T-helper 2 cell treated with Interferon-gamma antibody and Interleukin-4, amounts not matched to agents 100 ng/mL and 5 ng/mL, for 36 hours (primary cell): Measurements from ENCODE around the gene ST8SIA4. TPM values are rescaled to one million over a fixed set of nuclear protein-coding genes. Genes with fewer than 3 reads are reported as not detected.

Source experiments
- intact Hi-C: fragments of 100-400 bp; cut with micrococcal nuclease; formaldehyde crosslinking; loops from one replicate; pipeline ENCODE4 v1.15.1; 2023
- total RNA-seq: library from RNA; stranded (reverse); gene quantifications from 2 replicates; pipeline ENCODE4 v1.2.3, GENCODE V29; 2022

Gene ST8SIA4
- total RNA-seq, 1 donor from 2014 or later: 73.8 TPM

DNA sequence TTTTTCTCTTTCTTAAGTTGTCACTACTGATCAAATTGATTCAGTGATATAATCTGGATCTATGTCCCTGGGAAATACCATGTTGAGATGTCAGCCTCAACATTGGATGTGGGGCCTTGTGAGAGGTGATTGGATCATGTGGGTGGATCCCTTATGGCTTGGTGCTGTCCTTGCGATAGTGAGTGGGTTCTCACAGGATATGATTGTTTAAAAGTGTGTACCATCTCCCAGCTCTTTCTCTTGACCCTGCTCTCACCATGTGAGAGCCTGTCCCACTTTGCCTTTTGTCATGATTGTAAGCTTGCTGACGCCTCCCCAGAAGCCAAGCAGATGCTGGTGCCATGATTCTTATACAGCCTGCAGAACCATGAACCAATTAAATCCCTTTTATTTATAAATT, 68.6 kb downstream of the ST8SIA4 start:
- intact Hi-C loops: no loop called here

DNA sequence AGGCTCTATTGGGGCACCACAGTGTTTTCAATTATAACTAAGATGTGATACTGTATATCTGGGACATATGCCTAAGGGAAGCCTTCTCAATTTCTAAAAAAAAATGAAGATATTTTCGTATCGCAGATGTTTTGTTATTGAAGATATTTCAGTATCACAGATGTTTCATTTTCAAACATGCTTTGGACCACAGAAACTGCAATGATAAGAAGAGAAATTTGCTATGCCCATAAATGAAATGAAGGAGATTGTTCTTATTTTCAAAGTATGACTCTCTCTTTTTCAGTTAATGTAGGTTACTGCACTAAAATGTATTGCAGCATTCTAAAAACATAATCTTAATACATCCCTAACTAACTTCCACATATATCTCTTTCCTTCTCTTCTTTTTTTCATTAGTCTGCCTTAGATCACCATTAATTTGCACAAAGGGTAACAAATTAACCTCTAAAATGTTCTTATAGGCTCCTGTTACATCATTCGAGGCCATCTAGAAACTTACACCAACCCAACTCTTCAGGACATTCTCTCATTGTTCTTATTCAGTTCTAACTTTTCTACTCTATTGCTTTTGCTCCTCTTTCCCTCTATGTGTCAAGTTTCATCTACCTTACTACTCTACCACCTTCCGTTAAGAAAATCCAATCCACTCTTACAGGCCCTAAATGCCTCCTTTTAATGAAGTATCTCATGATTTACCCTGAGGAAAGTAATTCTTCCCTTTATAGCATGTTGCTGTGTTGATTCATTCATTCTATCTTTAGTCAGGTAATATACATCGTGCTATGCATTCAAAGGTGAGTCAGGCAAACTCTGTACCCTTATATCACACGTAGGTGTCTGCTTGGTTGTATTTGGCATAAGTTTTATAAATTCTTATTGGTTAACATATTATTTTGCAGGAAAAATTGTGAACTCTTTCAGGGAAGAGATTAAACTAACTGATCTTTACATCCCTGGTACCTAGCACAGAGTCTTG, 70.5 kb downstream of the ST8SIA4 start:
- intact Hi-C loops: no loop called here

- intact Hi-C loops: no loop called here
These were observed 74.2 kb downstream of the ST8SIA4 start for GRCh38 chr5:100828898-100829356.

GRCh38 chr5:100828071-100828897, 74.8 kb downstream of the ST8SIA4 start:
- intact Hi-C loops: no loop called here

- intact Hi-C loops: no loop called here
These were observed 75.6 kb downstream of the ST8SIA4 start for GRCh38 chr5:100827481-100827889.

GRCh38 chr5:100826133-100826532, 76.9 kb downstream of the ST8SIA4 start:
- intact Hi-C loops: no loop called here

GRCh38 chr5:100824635-100825034, 78.4 kb downstream of the ST8SIA4 start:
- intact Hi-C loops: no loop called here

DNA sequence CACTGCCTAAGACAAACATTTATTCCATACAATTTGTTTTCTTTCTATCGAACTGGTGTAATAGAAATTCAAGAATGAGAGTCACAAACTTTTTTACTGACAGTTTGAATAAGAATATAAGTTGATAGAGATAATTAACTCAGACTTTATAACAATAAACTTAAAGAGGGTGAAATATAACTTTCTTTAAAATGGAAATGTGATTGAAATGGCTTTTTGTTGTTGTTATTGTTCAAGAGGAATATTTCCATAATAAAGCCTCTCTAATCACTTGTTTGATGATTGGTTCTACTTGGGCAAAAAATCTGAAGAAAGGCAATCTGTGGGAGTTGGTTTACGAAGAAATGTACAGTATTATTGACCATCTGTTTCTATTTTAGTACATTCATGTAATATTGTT, 79.3 kb downstream of the ST8SIA4 start:
- intact Hi-C loops: no loop called here

DNA sequence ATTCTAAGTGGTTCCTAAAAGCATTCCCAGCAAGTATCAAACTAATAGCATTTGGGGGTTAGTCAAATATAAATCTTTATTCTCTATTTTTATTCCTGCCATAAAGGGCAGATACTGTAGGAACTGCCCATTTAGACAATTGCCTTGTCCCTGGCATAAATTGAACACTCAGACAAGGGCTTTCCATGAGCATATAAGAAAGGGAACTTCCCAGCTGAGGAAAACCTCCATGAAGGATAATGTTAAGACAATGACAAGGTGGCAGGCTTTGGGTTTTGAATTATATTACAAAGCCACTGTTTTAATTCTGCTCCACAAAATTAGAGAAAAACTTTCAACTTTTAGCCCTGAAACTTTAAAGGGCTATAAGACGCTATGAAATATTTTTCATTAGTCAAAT, 81.3 kb downstream of the ST8SIA4 start:
- intact Hi-C loops: no loop called here

DNA sequence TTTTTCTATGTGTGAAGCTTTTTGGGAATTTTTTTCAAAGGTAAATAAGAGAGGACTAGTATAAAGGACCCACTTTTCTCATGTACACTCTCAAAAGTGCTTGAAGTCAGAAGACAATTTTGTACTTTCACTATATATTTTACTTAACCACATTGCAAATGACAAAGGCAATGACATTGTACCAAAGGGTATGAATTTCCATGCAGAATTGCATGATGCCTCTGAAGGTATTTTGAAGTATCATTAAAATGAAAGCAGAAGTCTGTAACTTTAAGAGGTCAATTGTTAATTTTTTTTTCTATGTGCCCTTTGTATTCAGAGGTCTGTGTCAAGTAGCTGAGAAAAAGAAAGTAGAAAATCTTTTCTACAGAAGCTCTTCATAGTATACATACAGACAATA, 84.7 kb downstream of the ST8SIA4 start:
- intact Hi-C loops: no loop called here

DNA sequence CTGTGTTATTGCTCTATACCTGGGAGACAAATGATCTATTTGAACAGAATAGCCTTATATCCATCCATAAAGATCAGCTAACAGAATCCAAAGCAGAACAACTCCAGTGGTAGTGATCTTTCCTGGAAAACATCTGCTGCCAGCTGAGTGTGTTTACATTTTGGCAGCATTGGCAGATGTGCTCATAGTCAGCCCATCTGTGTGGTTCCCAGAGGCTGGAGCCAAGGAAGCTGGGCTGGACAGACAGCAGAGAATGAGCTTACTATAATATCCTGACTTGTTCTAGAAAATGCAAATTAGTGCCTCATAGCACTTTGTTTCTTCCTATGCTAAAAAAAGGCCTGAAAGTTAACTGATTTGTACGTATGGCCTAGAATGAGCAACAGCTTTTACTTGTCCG, 99.7 kb downstream of the ST8SIA4 start:
- intact Hi-C loops: no loop called here

DNA sequence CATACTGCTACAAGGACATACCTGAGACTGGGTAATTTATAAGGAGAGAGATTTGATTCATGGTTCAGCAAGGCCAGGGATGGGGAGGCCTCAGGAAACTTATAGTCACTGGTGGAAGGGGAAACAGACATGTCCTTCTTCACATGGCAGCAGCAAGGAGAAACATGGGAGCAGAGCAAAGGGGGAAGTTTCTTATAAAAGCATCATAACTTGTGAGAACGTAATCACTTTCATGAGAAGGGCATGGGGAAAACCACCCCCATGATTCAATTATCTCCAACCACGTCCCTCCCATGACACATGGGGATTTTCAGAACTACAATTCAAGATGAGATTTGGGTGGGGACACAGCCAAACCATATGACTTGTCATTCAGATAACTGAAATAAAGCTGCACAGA, 100.9 kb downstream of the ST8SIA4 start:
- intact Hi-C loops: no loop called here

DNA sequence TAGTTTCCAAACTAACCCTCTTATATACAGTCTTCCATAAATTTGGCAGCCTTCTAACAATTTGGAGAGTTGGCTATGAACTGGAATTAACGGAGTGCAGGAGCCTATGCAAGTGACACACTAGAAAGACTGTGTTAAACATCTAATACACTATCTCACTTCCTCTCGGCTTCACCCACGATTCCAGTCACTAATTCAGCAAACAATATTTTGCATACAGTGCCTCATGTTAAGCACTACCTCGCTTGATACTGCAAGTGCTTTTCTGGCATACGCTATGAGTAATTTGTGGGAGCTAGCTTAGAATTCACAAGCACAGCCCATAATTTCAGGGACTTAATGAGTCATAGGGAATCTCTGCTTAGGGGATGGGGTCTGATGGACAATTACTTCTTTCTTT, 102.5 kb downstream of the ST8SIA4 start:
- intact Hi-C loops: no loop called here

DNA sequence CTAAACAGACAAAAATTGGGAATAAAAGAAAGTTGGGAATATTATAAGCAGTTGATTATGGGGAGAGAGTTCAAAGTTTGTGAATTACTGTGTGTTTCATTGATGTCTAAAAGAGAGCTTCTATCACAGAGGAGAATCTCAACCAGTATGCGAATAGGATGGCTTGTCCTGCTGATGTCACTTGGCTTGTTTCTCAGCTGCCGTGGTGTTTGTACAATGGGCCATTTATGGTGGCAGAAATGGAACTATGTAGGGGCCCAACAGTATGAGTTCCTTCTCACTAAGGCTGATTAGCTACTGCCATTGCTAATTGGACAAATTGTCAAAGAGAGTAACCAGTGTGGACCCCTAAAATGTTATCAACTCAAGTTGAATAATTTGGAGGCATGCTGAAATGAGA, 103.9 kb downstream of the ST8SIA4 start:
- intact Hi-C loops: no loop called here

GRCh38 chr5:100797861-100798260, 105.2 kb downstream of the ST8SIA4 start:
- intact Hi-C loops: no loop called here

- intact Hi-C loops: no loop called here
These were observed 106.2 kb downstream of the ST8SIA4 start for GRCh38 chr5:100796851-100797250.

DNA sequence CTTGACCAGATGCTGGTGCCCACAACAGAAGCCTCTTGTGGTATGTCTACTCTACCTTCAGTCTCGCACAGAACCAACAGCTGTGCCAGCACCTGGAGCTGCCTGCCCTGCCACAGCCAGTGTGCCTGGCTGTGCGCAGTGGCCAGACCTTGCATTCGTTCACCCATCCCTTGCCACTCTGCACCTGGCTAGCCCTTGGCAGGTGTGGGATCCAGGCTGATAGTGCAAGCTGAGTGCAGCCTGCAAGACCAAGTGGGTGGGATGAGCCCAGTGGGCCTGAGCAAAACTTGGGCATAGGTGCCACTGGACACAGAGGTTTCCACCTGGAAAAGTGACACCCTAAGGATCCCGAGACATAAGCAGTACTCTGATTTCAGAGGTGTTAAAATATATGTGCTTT, 108.2 kb downstream of the ST8SIA4 start:
- intact Hi-C loops: no loop called here

GRCh38 chr5:100794218-100794617, 108.9 kb downstream of the ST8SIA4 start:
- intact Hi-C loops: no loop called here

- intact Hi-C loops: no loop called here
These were observed 110.3 kb downstream of the ST8SIA4 start for GRCh38 chr5:100792781-100793180.

GRCh38 chr5:100791391-100791790, 111.7 kb downstream of the ST8SIA4 start:
- intact Hi-C loops: no loop called here

DNA sequence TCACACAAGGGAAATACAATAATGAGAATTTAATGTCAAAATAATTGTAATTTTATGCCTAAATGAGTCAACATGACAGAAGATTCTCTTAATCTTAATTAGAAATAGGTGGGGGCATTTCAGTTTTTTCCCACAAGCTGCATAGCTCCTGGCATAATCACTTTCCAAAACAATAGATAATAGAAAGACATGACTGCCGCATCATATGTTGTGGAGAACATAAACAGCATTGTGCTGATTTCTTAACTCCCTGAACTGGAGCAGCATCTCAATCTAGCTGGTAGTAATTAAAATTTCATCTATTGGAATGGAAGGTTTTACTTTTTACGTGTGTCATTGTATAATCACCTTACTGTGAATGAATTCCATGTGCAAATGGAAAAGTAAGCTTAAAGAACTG, 112.1 kb downstream of the ST8SIA4 start:
- intact Hi-C loops: no loop called here

GRCh38 chr5:100790170-100790665, 112.9 kb downstream of the ST8SIA4 start:
- intact Hi-C loops: no loop called here
